Gastrocnemius medialis (tissue), 4 donors: ENCODE data around the gene SPTSSB.

Experiments used
- POLR2A ChIP-seq, 2 donors: fragments of 450-650 bp; IDR thresholded peaks; one replicate each; pipeline ENCODE4 v1.6.1; 2017; ENCODE audit warnings: antibody characterized with exemption in 2 of 2, mild to moderate bottlenecking in 2 of 2, moderate library complexity in 2 of 2
- TF ChIP-seq, protein P1 (sequence below), 5 experiments: fragments of 450-650 bp in 3 of 5; fragments of 200-600 bp in 2 of 5; sonication (generic) in 2 of 5; IDR thresholded peaks in 4 of 5; conservative IDR thresholded peaks in 1 of 5; 1 replicate in 4 of 5; 2 replicates in 1 of 5; pipeline ENCODE4 v1.5.1; 2016 to 2019; ENCODE audit warnings: antibody characterized with exemption in 5 of 5, mild to moderate bottlenecking in 3 of 5, moderate library complexity in 3 of 5

DNA sequence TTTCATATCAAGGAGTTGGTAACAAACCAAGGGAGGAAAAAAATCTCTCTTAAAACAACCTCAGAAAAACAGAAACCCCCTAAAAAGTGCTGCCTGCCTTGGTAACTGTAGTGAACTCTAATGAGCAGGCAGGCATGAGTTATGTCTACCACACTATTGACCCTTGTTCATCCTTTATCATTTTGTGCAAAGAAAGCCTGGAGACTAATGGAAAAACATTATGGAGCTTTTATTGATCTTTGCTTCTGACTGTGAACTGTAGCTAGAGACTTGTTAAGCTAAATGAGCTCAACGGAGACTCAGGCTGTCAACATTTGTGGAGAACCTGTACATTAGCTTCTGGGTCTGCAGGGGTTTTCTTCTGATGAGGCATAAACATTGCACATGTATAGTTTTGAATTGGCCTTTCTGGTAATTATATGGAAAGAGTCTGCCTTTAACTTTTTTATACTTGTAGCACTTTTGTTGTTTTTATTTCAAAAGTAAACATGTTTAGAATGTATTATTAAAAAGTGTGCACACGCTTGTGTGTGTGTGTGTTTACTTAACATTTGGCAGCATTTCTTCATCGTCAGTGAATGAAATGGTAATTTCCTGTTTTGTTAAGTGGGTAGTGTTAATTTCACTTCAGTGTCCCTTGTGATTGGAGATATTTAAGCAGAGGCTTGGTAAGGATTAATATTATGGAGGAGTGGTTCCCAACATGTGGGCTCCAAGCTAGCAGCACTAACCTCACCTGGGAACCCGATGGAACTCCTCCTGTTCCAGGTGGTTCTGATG is 15.9 kb upstream of the SPTSSB start:
- TF ChIP-seq, protein P1, sequence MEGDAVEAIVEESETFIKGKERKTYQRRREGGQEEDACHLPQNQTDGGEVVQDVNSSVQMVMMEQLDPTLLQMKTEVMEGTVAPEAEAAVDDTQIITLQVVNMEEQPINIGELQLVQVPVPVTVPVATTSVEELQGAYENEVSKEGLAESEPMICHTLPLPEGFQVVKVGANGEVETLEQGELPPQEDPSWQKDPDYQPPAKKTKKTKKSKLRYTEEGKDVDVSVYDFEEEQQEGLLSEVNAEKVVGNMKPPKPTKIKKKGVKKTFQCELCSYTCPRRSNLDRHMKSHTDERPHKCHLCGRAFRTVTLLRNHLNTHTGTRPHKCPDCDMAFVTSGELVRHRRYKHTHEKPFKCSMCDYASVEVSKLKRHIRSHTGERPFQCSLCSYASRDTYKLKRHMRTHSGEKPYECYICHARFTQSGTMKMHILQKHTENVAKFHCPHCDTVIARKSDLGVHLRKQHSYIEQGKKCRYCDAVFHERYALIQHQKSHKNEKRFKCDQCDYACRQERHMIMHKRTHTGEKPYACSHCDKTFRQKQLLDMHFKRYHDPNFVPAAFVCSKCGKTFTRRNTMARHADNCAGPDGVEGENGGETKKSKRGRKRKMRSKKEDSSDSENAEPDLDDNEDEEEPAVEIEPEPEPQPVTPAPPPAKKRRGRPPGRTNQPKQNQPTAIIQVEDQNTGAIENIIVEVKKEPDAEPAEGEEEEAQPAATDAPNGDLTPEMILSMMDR (IDR thresholded peaks at IDR 0.05 in 4 of 5, conservative IDR thresholded peaks at IDR 0.05 in 1 of 5), result no peak
- no peak for TF ChIP-seq POLR2A (IDR thresholded peaks at IDR 0.05)
